Activated CD4-positive, alpha-beta T cell treated with anti-CD3 and anti-CD28 coated beads for 36 hours (primary cell): ENCODE data around the gene MAML3. TPM values are rescaled to one million over a fixed set of nuclear protein-coding genes. Genes with fewer than 3 reads are reported as not detected.

Experiments used
- ATAC-seq: fragments of 200-7000 bp; cut with Tn5 transposase; one replicate; pipeline ENCODE4 v1.10.0; 2021; ENCODE audit warnings: mild to moderate bottlenecking, moderate library complexity
- CTCF ChIA-PET: fragments of 350-600 bp; sonication (Branson Sonifier 250); formaldehyde crosslinking; loops from one replicate; lab custom pipeline; 2021; ENCODE audit warnings: antibody characterized with exemption; lab: Charles Lee
- POLR2A ChIA-PET: fragments of 350-600 bp; sonication (Branson Sonifier 250); formaldehyde crosslinking; loops from one replicate; lab custom pipeline; 2021; ENCODE audit warnings: antibody characterized with exemption, inconsistent platforms; lab: Charles Lee
- DNase-seq: peaks from one replicate; pipeline ENCODE4 v3.0.0-alpha.2; 2020
- H3K27ac Mint-ChIP-seq: one replicate; pipeline ENCODE4 v1.8.0; 2021; ENCODE audit warnings: mixed read lengths
- H3K27me3 Mint-ChIP-seq: one replicate; pipeline ENCODE4 v1.8.0; 2021; ENCODE audit warnings: mixed read lengths
- H3K36me3 Mint-ChIP-seq: one replicate; pipeline ENCODE4 v1.8.0; 2021; ENCODE audit warnings: low read depth, mixed read lengths
- H3K4me1 Mint-ChIP-seq: one replicate; pipeline ENCODE4 v1.8.0; 2021; ENCODE audit warnings: mixed read lengths
- H3K4me3 Mint-ChIP-seq: one replicate; pipeline ENCODE4 v1.8.0; 2021; ENCODE audit warnings: mild to moderate bottlenecking, moderate library complexity, mixed read lengths
- H3K9me3 Mint-ChIP-seq: one replicate; pipeline ENCODE4 v1.8.0; 2021; ENCODE audit warnings: low read depth, mixed read lengths
- intact Hi-C, 2 experiments: fragments of 100-400 bp; cut with DNase I in 1 of 2; cut with micrococcal nuclease in 1 of 2; formaldehyde crosslinking; loops; one replicate each; pipeline versions ENCODE4 v1.14.2 to v1.15.1; 2022 to 2024; cut with DNase I, micrococcal nuclease
- total RNA-seq, 2 experiments: library from RNA; stranded (reverse); gene quantifications; one replicate each; pipeline ENCODE4 v1.2.3, GENCODE V29; 2021

The MAML3 gene
- total RNA-seq, 2 experiments from 2014 or later, result 1.6 to 1.9 TPM

- CTCF ChIA-PET, result interaction anchor here (0.5 to 1.0 kb wide), 2 partner anchors 13 to 139 kb away, joined by 3 read pairs; no protein-coding TSS in a partner anchor
- DNase-seq, result no peak
- Mint-ChIP-seq H3K36me3 (no peaks in the 10 kb centered on the region), H3K27ac (no peak overlapping the region), H3K4me1 (no peaks in the 10 kb centered on the region), H3K9me3 (no peaks in the 10 kb centered on the region), H3K4me3 (no peak overlapping the region), H3K27me3 (no peaks in the 10 kb centered on the region)
- intact Hi-C loops, result no loop called here
- POLR2A ChIA-PET, result no interaction called here
- ATAC-seq, result no peak
Observed at GRCh38 chr4:139774759-139775487, 379.1 kb downstream of the MAML3 start.

DNA sequence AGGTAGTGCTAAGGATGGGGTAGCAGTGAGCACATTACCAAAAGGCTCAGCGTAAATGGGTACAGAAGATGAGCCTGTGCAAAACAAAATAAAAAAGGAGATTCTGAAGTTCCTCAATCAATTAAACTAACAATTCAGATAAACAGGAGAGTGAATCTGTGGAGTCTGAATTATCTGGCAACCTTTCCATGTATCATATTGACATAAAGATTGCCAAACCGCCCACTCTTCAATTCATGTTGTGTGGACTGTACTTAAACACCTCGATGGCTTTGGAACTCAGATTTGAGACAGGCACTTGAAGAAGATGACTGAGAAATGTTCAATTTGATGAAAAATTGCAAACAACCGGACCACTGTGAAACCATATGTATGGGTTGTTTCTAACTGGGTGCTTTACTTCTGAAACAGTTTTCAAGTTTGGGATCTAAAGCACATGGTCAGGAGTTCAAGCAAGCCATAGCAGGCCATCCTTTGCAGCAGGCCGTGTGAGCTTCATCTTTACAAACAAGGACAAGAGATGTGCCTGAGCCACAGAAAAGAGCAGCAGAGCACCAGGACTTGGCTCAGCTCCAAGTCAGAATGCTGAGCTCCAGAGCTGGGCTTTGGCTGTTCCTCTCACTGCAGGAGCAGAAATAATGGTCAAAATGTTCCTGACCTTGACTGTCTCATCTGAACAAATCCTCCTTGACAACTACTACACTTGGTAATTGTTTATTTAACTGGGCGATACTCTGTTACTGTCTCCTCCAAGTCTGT is 380.2 kb downstream of the MAML3 start:
- ChIA-PET CTCF (interaction anchor here (0.6 kb wide), 1 partner anchor 376 kb away, joined by 3 read pairs; no protein-coding TSS in a partner anchor), POLR2A (no interaction called here)
- Mint-ChIP-seq H3K27me3 (no peaks in the 10 kb centered on the region), H3K9me3 (no peaks in the 10 kb centered on the region), H3K36me3 (no peaks in the 10 kb centered on the region), H3K4me3 (no peak overlapping the region), H3K4me1 (no peaks in the 10 kb centered on the region), H3K27ac (no peak overlapping the region)
- ATAC-seq (no peak), DNase-seq (no peak)
- intact Hi-C loops, result no loop called here

DNA sequence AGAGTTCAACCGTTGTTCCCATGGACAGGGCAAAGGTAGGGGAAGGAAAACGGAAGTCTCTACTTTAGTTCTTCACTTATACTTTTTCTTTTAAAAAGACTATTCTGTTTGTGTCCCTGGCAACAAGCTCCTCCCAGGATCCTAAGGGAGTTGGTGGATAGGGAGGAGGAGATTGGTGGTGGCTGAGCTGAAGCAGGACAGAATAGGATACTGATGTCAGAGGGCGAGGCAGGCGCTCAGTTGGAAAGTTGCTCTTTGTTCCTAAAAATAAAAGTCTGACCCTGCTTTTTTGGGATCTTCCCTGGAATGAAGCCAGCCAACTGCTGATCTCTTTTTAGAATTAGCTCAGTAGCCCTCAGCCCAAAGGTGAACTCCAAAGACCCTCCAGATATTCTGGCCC is 383.6 kb downstream of the MAML3 start:
- CTCF ChIA-PET, result interaction anchor here (0.6 to 1.2 kb wide), 2 partner anchors 10 to 23 kb away, joined by 3 to 4 read pairs; no protein-coding TSS in a partner anchor
- POLR2A ChIA-PET, result no interaction called here
- no peak overlapping the region for H3K27ac Mint-ChIP-seq

DNA sequence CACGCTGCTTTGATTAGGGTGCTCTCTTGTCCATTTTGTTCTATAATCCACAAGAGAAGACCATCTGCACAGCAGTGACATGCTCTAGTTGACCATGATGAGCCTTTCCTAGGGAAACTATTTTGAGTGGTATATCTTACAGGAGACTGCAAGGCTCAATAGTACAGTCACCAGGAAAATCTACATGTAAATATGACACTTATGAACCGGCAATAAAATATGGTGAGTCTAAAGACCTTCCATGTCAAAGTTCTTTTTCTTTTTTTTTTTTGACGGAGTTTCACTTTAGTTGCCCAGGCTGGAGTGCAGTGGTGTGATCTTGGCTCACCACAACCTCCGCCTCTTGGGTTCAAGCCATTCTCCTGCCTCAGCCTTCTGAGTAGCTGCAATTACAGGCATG is 384.6 kb downstream of the MAML3 start:
- ChIA-PET CTCF (interaction anchor here (1.2 kb wide), 1 partner anchor 9 kb away, joined by 4 read pairs; no protein-coding TSS in a partner anchor), POLR2A (no interaction called here)
- intact Hi-C loops, result no loop called here
- Mint-ChIP-seq H3K27me3 (no peaks in the 10 kb centered on the region), H3K9me3 (no peaks in the 10 kb centered on the region), H3K36me3 (no peaks in the 10 kb centered on the region), H3K27ac (no peak overlapping the region), H3K4me1 (no peaks in the 10 kb centered on the region), H3K4me3 (no peak overlapping the region)
- ATAC-seq, result no peak
- DNase-seq, result no peak

More for the DNA sequence above, 383.6 kb downstream of the MAML3 start:
- ATAC-seq (no peak), DNase-seq (no peak)
- Mint-ChIP-seq H3K9me3 (no peaks in the 10 kb centered on the region), H3K36me3 (no peaks in the 10 kb centered on the region), H3K4me1 (no peaks in the 10 kb centered on the region), H3K27me3 (no peaks in the 10 kb centered on the region), H3K4me3 (no peak overlapping the region)
- intact Hi-C loops, result no loop called here

- Mint-ChIP-seq H3K4me1 (no peaks in the 10 kb centered on the region), H3K27me3 (no peaks in the 10 kb centered on the region), H3K4me3 (no peak overlapping the region), H3K27ac (no peak overlapping the region), H3K36me3 (no peaks in the 10 kb centered on the region), H3K9me3 (no peaks in the 10 kb centered on the region)
- intact Hi-C loops, result no loop called here
- ATAC-seq (no peak), DNase-seq (no peak)
- ChIA-PET CTCF (no interaction called here), POLR2A (no interaction called here)
Observed at GRCh38 chr4:139768896-139769295, 385.1 kb downstream of the MAML3 start.

DNA sequence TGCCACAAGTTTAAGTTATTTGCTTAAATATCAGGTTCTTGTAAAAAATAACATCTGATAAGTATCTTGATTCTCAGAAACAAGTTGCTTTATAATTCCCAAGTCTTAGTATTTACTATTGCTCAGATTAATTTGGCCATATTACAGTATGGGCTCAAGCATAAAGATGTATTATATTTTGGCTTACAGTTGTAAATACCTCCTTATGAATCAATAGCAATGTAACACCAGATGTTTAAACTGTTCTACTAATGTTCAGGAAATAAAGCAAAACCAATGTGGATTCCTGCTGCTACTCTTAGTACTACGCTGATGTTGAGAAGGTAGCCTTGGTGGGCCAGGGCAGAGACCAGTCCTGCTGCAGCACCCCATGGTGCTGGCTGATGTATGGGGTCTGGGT is 385.6 kb downstream of the MAML3 start:
- DNase-seq (no peak), ATAC-seq (no peak)
- Mint-ChIP-seq H3K4me3 (no peak overlapping the region), H3K36me3 (no peaks in the 10 kb centered on the region), H3K27ac (no peak overlapping the region), H3K4me1 (no peaks in the 10 kb centered on the region), H3K27me3 (no peaks in the 10 kb centered on the region), H3K9me3 (no peaks in the 10 kb centered on the region)
- POLR2A ChIA-PET, result no interaction called here
- CTCF ChIA-PET, result no interaction called here
- intact Hi-C loops, result no loop called here

- Mint-ChIP-seq H3K9me3 (no peaks in the 10 kb centered on the region), H3K4me3 (no peak overlapping the region), H3K4me1 (no peaks in the 10 kb centered on the region), H3K36me3 (no peaks in the 10 kb centered on the region), H3K27ac (no peak overlapping the region), H3K27me3 (no peaks in the 10 kb centered on the region)
- CTCF ChIA-PET, result no interaction called here
- intact Hi-C loops, result no loop called here
- ATAC-seq (no peak), DNase-seq (no peak)
- POLR2A ChIA-PET, result no interaction called here
Observed at GRCh38 chr4:139767585-139767984, 386.4 kb downstream of the MAML3 start.

GRCh38 chr4:139767168-139767567 is 386.8 kb downstream of the MAML3 start:
- H3K27ac Mint-ChIP-seq, result no peak overlapping the region
- no peak for DNase-seq
- H3K36me3 Mint-ChIP-seq, result no peaks in the 10 kb centered on the region
- H3K4me1 Mint-ChIP-seq, result no peaks in the 10 kb centered on the region
- H3K27me3 Mint-ChIP-seq, result no peaks in the 10 kb centered on the region
- ChIA-PET CTCF (no interaction called here), POLR2A (interaction anchor here (0.6 kb wide), 1 partner anchor 200 kb away, joined by 4 read pairs; no protein-coding TSS in a partner anchor)
- H3K4me3 Mint-ChIP-seq, result no peak overlapping the region
- intact Hi-C loops, result no loop called here
- H3K9me3 Mint-ChIP-seq, result no peaks in the 10 kb centered on the region
- no peak for ATAC-seq

DNA sequence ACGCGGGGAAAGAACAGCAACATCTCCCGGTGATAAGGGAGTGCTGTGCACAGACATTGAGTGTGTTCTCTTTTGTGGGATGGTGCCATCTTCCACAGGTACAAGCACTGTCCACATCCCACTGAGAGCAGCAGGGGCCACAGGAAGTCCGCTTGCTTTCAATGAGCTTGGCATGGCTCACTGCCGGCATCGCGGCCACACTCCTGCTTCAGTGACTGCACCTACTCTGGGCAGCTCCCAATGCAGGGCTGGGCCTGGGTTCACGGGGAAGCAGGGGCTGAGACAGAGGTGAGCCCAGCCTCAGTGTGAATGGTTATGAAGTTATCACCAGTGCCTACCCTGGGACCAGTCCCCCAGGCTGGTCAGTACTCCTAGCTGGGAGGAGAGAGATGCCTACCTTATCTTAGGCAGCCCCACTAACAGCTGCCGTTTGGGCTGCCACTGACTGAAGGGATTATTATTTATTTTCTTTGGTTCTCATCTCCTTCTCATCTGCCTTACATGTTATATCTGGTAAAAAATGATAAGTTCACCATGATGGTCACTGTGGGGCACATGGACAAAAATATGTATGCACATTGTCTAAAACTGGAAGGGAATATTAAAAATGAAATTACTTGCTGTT is 389.2 kb downstream of the MAML3 start:
- ChIA-PET POLR2A (no interaction called here), CTCF (no interaction called here)
- Mint-ChIP-seq H3K27ac (no peak overlapping the region), H3K27me3 (no peaks in the 10 kb centered on the region), H3K36me3 (no peaks in the 10 kb centered on the region), H3K4me3 (no peak overlapping the region), H3K4me1 (no peaks in the 10 kb centered on the region), H3K9me3 (no peaks in the 10 kb centered on the region)
- ATAC-seq (no peak), DNase-seq (no peak)
- intact Hi-C loops, result no loop called here

DNA sequence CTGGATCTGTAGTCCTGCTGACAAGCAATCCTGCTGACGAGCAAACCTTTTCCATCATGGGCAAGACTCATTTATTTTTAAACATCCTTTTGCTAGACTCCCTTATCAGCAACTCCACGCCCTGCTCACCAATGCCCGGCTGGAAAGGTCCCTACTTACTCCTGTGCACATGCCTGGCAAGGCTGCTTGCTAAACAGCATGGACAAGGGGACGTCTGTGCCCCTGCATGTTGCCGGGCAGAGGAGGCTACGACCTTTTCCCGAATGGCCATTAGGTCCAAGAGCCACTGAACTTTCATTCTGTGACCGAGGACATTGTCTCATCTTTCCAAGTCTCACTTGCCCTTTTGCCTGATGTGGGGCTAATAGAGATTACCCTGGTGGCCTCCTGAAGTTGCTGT is 389.8 kb downstream of the MAML3 start:
- Mint-ChIP-seq H3K4me1 (no peaks in the 10 kb centered on the region), H3K4me3 (no peak overlapping the region), H3K9me3 (no peaks in the 10 kb centered on the region), H3K27me3 (no peaks in the 10 kb centered on the region), H3K36me3 (no peaks in the 10 kb centered on the region), H3K27ac (no peak overlapping the region)
- ATAC-seq (no peak), DNase-seq (no peak)
- intact Hi-C loops, result no loop called here
- ChIA-PET POLR2A (no interaction called here), CTCF (no interaction called here)

DNA sequence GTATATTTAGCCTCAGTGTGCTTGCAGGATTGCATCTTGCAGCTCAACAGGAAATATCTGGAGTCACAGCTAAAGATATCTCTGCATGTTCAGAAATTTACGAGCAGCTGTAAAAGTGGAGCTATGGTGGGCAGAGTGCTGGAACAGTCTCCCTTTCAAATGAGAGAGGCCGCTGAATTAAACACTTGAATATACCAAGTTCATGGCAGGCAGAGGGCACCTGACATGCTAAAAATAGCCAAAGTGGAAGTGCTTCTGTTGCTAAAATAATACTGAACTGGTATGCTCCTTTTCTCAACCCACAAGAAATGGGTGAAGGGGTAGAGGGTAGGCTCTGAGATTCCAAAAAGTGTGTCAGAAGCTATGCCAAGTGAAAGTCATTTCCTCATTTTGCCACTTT is 390.3 kb downstream of the MAML3 start:
- Mint-ChIP-seq H3K9me3 (no peaks in the 10 kb centered on the region), H3K4me1 (no peaks in the 10 kb centered on the region), H3K27ac (no peak overlapping the region), H3K4me3 (no peak overlapping the region), H3K27me3 (no peaks in the 10 kb centered on the region), H3K36me3 (no peaks in the 10 kb centered on the region)
- intact Hi-C loops, result no loop called here
- CTCF ChIA-PET, result no interaction called here
- DNase-seq (no peak), ATAC-seq (no peak)
- POLR2A ChIA-PET, result no interaction called here
